NB4 (cell line): ENCODE results near the gene SFXN1.

Source experiments
- DNase-seq: peaks from one replicate; pipeline ENCODE4 v3.0.0; 2010; ENCODE audit warnings: low read depth
- H3K4me3 ChIP-seq: one replicate; pipeline ENCODE4 v1.5.1; 2011; ENCODE audit warnings: mild to moderate bottlenecking, low read depth, low read length, moderate library complexity
- MYC ChIP-seq: IDR thresholded peaks from 2 replicates; pipeline ENCODE4 v1.6.1; 2011; ENCODE audit warnings: low read depth, low read length
- POLR2A ChIP-seq: IDR thresholded peaks from 2 replicates; pipeline ENCODE4 v1.6.1; 2011; ENCODE audit warnings: mild to moderate bottlenecking; ENCODE audit not compliant: insufficient read length; ENCODE audit errors: extremely low read depth
- TF ChIP-seq, protein P1 (sequence below): IDR thresholded peaks from one replicate; pipeline ENCODE4 v1.5.1; 2012; ENCODE audit warnings: low read depth, low read length
- TF ChIP-seq, protein P2 (sequence below): IDR thresholded peaks from 2 replicates; pipeline ENCODE4 v1.6.1; 2011; ENCODE audit warnings: low read depth, low read length

Gene SFXN1

DNA sequence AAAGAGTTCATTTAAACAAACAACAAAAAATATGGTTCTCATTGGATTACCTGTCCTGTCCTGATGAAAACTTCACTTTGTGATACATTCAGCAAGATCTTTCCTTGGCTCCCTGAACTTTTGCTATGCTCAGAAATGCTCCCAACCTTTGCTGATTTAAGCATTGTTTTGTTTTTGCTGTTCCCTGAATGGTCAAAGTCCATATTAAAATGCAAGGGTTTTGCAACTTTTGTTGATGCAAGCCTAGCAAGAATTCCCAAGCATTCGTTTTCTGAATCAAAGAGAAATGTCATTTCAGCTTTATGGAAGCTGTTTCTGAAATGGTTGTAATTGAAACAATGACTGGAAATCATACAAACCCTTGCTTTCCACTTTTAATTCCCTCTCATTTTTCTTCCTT lies 3.1 kb upstream of the SFXN1 start:
- no peak for TF ChIP-seq MYC
- TF ChIP-seq POLR2A = no peak
- TF ChIP-seq, protein P1, sequence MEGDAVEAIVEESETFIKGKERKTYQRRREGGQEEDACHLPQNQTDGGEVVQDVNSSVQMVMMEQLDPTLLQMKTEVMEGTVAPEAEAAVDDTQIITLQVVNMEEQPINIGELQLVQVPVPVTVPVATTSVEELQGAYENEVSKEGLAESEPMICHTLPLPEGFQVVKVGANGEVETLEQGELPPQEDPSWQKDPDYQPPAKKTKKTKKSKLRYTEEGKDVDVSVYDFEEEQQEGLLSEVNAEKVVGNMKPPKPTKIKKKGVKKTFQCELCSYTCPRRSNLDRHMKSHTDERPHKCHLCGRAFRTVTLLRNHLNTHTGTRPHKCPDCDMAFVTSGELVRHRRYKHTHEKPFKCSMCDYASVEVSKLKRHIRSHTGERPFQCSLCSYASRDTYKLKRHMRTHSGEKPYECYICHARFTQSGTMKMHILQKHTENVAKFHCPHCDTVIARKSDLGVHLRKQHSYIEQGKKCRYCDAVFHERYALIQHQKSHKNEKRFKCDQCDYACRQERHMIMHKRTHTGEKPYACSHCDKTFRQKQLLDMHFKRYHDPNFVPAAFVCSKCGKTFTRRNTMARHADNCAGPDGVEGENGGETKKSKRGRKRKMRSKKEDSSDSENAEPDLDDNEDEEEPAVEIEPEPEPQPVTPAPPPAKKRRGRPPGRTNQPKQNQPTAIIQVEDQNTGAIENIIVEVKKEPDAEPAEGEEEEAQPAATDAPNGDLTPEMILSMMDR = no peak
- TF ChIP-seq, protein P2, sequence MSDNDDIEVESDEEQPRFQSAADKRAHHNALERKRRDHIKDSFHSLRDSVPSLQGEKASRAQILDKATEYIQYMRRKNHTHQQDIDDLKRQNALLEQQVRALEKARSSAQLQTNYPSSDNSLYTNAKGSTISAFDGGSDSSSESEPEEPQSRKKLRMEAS = no peak
- H3K4me3 ChIP-seq = no peak overlapping the region
- DNase-seq = no peak

DNA sequence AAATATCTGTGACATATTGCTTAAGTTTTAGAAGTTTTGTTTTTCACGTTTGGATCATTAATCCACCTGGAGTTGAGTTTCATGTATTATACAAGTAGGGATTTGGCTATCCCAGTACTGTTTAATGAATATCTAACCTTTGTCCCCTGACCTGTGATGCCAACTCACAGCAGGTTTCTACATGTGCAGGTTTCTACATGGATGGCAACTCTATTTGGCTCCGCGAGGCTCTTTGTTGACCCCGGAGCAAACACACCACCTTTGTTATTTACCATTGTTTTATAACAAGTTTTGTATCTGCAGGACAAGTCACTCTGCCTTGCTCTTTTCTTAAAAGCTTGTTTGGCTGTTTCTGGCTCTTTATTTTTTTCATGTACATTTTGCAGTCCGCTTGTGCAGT lies 920 bp upstream of the SFXN1 start:
- DNase-seq = no peak
- TF ChIP-seq MYC (no peak), POLR2A (no peak)
- TF ChIP-seq, protein P2 = no peak
- TF ChIP-seq, protein P1 = no peak
- H3K4me3 ChIP-seq = no peak overlapping the region

GRCh38 chr5:175478008-175478383 lies 364 bp upstream of the SFXN1 start:
- DNase-seq = no peak
- TF ChIP-seq POLR2A = no peak
- no peak overlapping the region for H3K4me3 ChIP-seq

DNA sequence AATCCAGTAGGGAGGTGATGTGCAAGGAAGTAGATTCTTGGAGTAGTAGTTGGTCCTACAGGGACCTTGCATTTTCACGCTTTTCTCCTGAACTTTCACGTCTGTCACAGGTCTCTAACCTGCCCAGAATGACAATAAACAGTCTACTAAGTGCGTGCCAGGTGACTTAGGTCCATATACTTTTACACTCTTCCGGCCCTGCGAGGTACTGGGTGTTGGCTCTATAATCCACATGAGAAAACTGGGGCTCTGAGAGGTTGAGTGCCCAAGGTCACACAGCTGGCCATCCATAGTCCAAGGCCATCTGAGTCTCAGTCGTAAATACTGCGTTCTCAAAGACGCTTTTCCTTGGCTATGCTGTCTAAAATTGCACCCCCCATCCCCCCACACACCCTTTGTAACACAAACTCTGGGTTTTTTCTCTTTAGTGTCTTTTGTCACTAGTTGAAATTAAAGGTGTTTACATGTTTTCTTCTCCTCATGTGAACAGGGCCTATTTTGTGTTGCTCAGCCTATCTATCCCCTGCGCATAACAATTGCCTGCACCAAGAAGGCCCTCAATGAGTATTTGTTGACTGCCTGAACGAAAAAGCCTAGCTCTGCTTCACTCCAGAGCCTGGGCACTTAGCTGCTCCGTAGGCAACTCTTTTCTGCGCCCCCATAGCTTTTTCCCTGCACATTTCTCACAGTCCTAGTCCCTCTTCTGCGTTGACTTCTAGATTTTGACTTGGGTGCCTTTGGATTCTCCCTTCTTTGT lies 943 bp downstream of the SFXN1 start:
- H3K4me3 ChIP-seq = peak overlapping the region; percentile 75
- no peak for DNase-seq
- TF ChIP-seq, protein P2 = no peak
- TF ChIP-seq MYC (no peak), POLR2A (no peak)
- TF ChIP-seq, protein P1 = no peak

DNA sequence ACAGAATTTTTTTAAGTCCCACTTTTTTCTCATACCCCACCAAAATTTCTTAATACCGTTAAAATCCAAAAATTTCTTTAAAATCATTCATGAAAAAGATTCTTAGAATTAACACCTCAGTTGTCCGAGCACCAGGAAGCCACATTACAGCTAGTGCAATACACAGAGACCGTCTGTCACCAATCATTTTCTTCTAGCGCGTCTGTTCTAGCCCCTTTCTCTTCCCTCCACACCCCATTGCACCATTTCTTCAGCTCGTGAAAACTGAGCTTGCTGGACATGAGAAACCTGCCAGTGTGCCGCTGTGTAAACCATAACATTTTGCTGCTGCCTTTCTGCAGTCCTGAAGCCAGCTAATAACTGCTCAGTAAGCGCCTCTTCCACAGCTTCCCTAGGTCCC lies 5.0 kb downstream of the SFXN1 start:
- DNase-seq = no peak
- no peak overlapping the region for H3K4me3 ChIP-seq
- no peak for TF ChIP-seq POLR2A
- TF ChIP-seq MYC = no peak
- TF ChIP-seq, protein P1 = no peak
- TF ChIP-seq, protein P2 = no peak

DNA sequence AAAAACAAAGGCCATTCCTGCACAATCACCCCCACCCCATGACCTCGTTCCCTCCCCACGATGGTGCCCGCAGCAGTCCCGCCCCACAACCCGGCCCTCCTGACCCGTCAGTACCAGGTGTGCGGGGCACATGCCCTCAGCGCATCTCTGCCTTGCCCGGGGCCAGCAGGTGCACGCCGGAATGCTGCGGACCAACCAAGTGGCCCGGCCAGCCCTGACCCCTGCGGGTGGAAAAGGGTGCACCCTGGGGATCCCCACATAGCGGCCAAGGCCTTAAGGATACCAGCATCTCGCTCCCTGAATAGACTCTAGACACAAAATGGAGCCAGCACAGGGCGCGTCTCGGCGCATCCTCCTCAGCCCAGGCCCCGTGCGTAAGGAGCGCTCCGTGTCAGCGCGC lies 6.0 kb downstream of the SFXN1 start:
- DNase-seq = no peak
- H3K4me3 ChIP-seq = no peak overlapping the region
- TF ChIP-seq, protein P1 = no peak
- TF ChIP-seq, protein P2 = no peak
- no peak for TF ChIP-seq MYC
- no peak for TF ChIP-seq POLR2A
